HEK293 (cell line): ENCODE data around the gene FOXP3.

Source experiments
- BCL11A ChIP-seq: fragments of 450-650 bp; formaldehyde crosslinking; IDR thresholded peaks from 2 replicates; pipeline ENCODE4 v1.5.1; 2016; ENCODE audit warnings: low read depth, missing biosample characterization, missing genetic modification characterization
- CTCF ChIP-seq: fragments of 450-650 bp; formaldehyde crosslinking; IDR thresholded peaks from 2 replicates; pipeline ENCODE4 v1.5.1; 2016; ENCODE audit warnings: missing biosample characterization, missing genetic modification characterization
- PRDM4 ChIP-seq: fragments of 450-650 bp; formaldehyde crosslinking; IDR thresholded peaks from 2 replicates; pipeline ENCODE4 v1.5.1; 2017; ENCODE audit warnings: missing biosample characterization, missing genetic modification characterization
- TRIM28 ChIP-seq: IDR thresholded peaks from 2 replicates; pipeline ENCODE4 v1.6.1; 2011; ENCODE audit warnings: low read length, control low read depth, borderline replicate concordance
- ZBTB7A ChIP-seq: fragments of 450-650 bp; formaldehyde crosslinking; IDR thresholded peaks from 2 replicates; pipeline ENCODE4 v1.5.1; 2016; ENCODE audit warnings: low read depth, missing biosample characterization, missing genetic modification characterization
- ZFHX2 ChIP-seq: fragments of 450-650 bp; formaldehyde crosslinking; conservative IDR thresholded peaks from 2 replicates; pipeline ENCODE4 v1.5.1; 2016; ENCODE audit warnings: missing biosample characterization, missing genetic modification characterization
- ZFP37 ChIP-seq: fragments of 450-650 bp; formaldehyde crosslinking; IDR thresholded peaks from 2 replicates; pipeline ENCODE4 v1.5.1; 2016; ENCODE audit warnings: missing biosample characterization, missing genetic modification characterization
- ZFP41 ChIP-seq: fragments of 450-650 bp; formaldehyde crosslinking; IDR thresholded peaks from 2 replicates; pipeline ENCODE4 v1.5.1; 2016; ENCODE audit warnings: missing biosample characterization, missing genetic modification characterization, borderline replicate concordance
- ZNF221 ChIP-seq: fragments of 450-650 bp; formaldehyde crosslinking; IDR thresholded peaks from 2 replicates; pipeline ENCODE4 v1.5.1; 2017; ENCODE audit warnings: missing biosample characterization, missing genetic modification characterization, borderline replicate concordance
- ZNF24 ChIP-seq: fragments of 450-650 bp; formaldehyde crosslinking; IDR thresholded peaks from 2 replicates; pipeline ENCODE4 v1.5.1; 2016; ENCODE audit warnings: missing biosample characterization, missing genetic modification characterization
- ZNF335 ChIP-seq: fragments of 450-650 bp; formaldehyde crosslinking; conservative IDR thresholded peaks from 2 replicates; pipeline ENCODE4 v1.5.1; 2016; ENCODE audit warnings: missing biosample characterization, missing genetic modification characterization
- ZNF416 ChIP-seq: fragments of 450-650 bp; formaldehyde crosslinking; IDR thresholded peaks from 2 replicates; pipeline ENCODE4 v1.5.1; 2016; ENCODE audit warnings: missing biosample characterization, missing genetic modification characterization
- ZNF530 ChIP-seq: fragments of 450-650 bp; formaldehyde crosslinking; IDR thresholded peaks from 2 replicates; pipeline ENCODE4 v1.5.1; 2016; ENCODE audit warnings: low read depth, missing biosample characterization, missing genetic modification characterization
- ZNF558 ChIP-seq: fragments of 450-650 bp; formaldehyde crosslinking; IDR thresholded peaks from 2 replicates; pipeline ENCODE4 v1.5.1; 2016; ENCODE audit warnings: missing biosample characterization, missing genetic modification characterization

- TF ChIP-seq ZFHX2 (tag by site-specific recombination) = no peak
- no peak for TF ChIP-seq TRIM28
- TF ChIP-seq CTCF (tag by site-specific recombination) = no peak
- no peak for TF ChIP-seq ZFP37 (tag by site-specific recombination)
- no peak for TF ChIP-seq PRDM4 (tag by site-specific recombination)
- no peak for TF ChIP-seq ZBTB7A (tag by site-specific recombination)
- no peak for TF ChIP-seq ZNF221
- TF ChIP-seq ZNF558 (tag by site-specific recombination) = no peak
- no peak for TF ChIP-seq ZNF24 (tag by site-specific recombination)
- no peak for TF ChIP-seq BCL11A (tag by site-specific recombination)
- TF ChIP-seq ZNF530 (tag by site-specific recombination) = no peak
- no peak for TF ChIP-seq ZNF335
- TF ChIP-seq ZFP41 (tag by site-specific recombination) = no peak
- TF ChIP-seq ZNF416 = no peak
These were observed 17.2 kb downstream of the FOXP3 start for GRCh38 chrX:49247346-49247745.
